ENCODE measurements around the gene AP5Z1. TPM values are rescaled to one million over a fixed set of nuclear protein-coding genes. Genes with fewer than 3 reads are reported as not detected.

Gene AP5Z1
- total RNA-seq, 1 donor: 35.5 TPM

- DNase-seq (ENCODE audit: low read depth): no peak
- H3K4me3 ChIP-seq (ENCODE audit: low read depth, low read length): no peak overlapping the region
- TF ChIP-seq, protein P1, sequence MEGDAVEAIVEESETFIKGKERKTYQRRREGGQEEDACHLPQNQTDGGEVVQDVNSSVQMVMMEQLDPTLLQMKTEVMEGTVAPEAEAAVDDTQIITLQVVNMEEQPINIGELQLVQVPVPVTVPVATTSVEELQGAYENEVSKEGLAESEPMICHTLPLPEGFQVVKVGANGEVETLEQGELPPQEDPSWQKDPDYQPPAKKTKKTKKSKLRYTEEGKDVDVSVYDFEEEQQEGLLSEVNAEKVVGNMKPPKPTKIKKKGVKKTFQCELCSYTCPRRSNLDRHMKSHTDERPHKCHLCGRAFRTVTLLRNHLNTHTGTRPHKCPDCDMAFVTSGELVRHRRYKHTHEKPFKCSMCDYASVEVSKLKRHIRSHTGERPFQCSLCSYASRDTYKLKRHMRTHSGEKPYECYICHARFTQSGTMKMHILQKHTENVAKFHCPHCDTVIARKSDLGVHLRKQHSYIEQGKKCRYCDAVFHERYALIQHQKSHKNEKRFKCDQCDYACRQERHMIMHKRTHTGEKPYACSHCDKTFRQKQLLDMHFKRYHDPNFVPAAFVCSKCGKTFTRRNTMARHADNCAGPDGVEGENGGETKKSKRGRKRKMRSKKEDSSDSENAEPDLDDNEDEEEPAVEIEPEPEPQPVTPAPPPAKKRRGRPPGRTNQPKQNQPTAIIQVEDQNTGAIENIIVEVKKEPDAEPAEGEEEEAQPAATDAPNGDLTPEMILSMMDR (IDR thresholded peaks at IDR 0.05; ENCODE audit: insufficient read depth, low read length): no peak
These were observed 62.6 kb downstream of the AP5Z1 start for GRCh38 chr7:4837803-4838625.

DNA sequence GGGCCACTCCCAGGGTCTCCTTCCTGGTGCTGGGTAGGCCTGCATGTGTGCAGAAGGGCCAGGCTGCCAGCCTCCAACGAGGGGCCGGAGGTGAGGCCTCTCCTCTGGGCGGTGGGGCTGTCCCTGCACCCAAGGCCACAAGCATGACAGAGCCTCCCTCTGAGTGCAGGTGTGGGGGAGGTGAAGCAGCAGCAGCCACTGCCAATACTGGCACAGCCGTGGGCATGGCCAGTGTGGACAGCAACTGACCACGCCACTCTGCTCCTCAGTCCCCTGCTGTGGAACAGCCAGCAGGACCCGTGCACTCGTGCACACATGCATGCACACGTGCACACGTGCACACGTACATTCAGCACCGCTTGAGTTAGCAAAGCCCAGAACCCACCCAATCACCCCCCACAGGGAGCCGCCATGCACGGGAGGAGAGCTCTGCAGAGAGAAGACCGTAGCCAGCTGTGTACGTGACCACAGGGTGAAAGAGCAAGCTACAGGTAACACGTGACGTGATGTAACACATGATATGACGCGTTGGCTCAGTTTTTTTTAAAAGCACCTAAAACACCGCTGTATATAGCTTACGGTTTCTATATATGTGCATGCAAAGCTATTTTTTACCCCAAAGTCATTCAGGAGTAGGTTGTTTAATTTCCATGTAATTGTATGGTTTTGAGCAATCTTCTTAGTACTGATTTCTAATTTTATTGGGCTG, 63.4 kb downstream of the AP5Z1 start:
- DNase-seq (ENCODE audit: low read depth): no peak
- H3K4me3 ChIP-seq (ENCODE audit: low read depth, low read length): no peak overlapping the region
- TF ChIP-seq, protein P1 (IDR thresholded peaks at IDR 0.05; ENCODE audit: insufficient read depth, low read length): no peak

GRCh38 chr7:4840079-4840501, 64.7 kb downstream of the AP5Z1 start:
- no peak for DNase-seq (ENCODE audit: low read depth)
- no peak overlapping the region for H3K4me3 ChIP-seq (ENCODE audit: low read depth, low read length)
- TF ChIP-seq, protein P1 (IDR thresholded peaks at IDR 0.05; ENCODE audit: insufficient read depth, low read length): no peak

Small RNA genes lying within 50 kb of the gene (small RNA-seq; reads per million reads assigned to genes)
- gene MIR4656 (not detected), gene RF00019 (not detected)

Other genes with a start within 250 kb of the AP5Z1 start
- 27.8 and 29.1 TPM in 2 replicates for gene FOXK1, start 93.3 kb upstream of the AP5Z1 start, total RNA-seq (ENCODE audit: low replicate concordance)
- 0.18 TPM in 1 of 2 replicates, not detected in the other for gene PAPOLB, start 86.4 kb downstream of the AP5Z1 start, total RNA-seq (ENCODE audit: low replicate concordance)
- gene RADIL, start 108.1 kb downstream of the AP5Z1 start, total RNA-seq (ENCODE audit: low replicate concordance): 0.25 and 1.4 TPM in 2 replicates
- gene MMD2, start 183.6 kb downstream of the AP5Z1 start, total RNA-seq (ENCODE audit: low replicate concordance): not detected in 2 replicates